SK-N-MC (cell line): ENCODE results near the gene ARL5C.
A peak's percentile ranks its signal among the peaks of the same experiment; 100 is the strongest.

Source experiments
- DNase-seq: peaks from one replicate; pipeline ENCODE4 v3.0.0-alpha.2; 2011; ENCODE audit warnings: low read depth, low spot score
- H3K27ac ChIP-seq: fragments of 200-600 bp; sonication (generic); 2 replicates; pipeline ENCODE4 v1.5.1; 2016; ENCODE audit warnings: mixed run types
- H3K36me3 ChIP-seq: fragments of 200-600 bp; sonication (generic); 2 replicates; pipeline ENCODE4 v1.6.1; 2017; ENCODE audit warnings: antibody characterized with exemption, low read length, mixed read lengths; ENCODE audit not compliant: insufficient read depth
- H3K4me3 ChIP-seq: fragments of 200-600 bp; sonication (generic); 2 replicates; pipeline ENCODE4 v1.5.1; 2016
- H3K9ac ChIP-seq: fragments of 200-600 bp; sonication (generic); 2 replicates; pipeline ENCODE4 v1.8.0; 2017; ENCODE audit warnings: mixed run types, mixed read lengths; ENCODE audit not compliant: insufficient read length
- H3K9me3 ChIP-seq: fragments of 200-600 bp; sonication (generic); 2 replicates; pipeline ENCODE4 v1.6.1; 2017; ENCODE audit warnings: low read depth, mild to moderate bottlenecking, antibody characterized with exemption, low read length, moderate library complexity, mixed read lengths
- EZH2 ChIP-seq: fragments of 200-600 bp; sonication (generic); IDR thresholded peaks from one replicate; pipeline ENCODE4 v1.6.1; 2017; ENCODE audit warnings: antibody characterized with exemption
- FOXP2 ChIP-seq: optimal IDR thresholded peaks from 2 replicates; pipeline ENCODE3; 2011; ENCODE audit warnings: mild to moderate bottlenecking, moderate library complexity; ENCODE audit not compliant: insufficient read depth; ENCODE audit errors: extremely low read length, control extremely low read depth
- POLR2AphosphoS5 ChIP-seq: IDR thresholded peaks from 2 replicates; pipeline ENCODE4 v1.6.1; 2012; ENCODE audit warnings: mild to moderate bottlenecking, low read depth, low read length, borderline replicate concordance

The ARL5C gene

DNA sequence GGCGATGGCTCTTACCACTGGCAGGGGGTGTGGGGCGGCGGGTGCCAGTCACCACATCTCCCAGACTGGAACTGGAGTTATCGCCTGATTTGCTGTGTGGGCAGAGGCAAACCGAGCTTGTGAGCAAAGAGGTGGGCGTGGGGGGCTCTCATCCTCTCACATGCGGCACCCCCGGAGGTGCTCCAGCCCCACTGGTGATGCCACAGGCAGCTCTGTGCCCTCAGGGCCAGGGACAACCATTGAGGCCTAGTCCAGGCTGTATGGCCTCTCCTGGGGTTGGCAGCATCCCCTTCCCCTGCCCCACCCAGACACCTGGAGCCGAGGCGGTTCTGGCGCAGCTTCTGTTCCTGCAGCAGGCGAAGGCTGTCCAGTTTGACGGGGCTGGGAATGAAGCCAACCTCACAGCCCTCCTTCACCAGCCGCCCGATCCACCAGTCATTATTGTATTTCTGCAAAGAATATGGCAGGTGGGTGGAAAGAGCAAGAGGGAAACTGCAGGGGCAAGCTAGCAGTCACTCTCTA is 20.6 kb upstream of the ARL5C start:
- no peak for DNase-seq
- H3K27ac ChIP-seq: no peak overlapping the region
- peaks cover 4% of the 10 kb centered on the region; the same call in 1 of the 2 replicates for H3K36me3 ChIP-seq
- TF ChIP-seq POLR2AphosphoS5: no peak
- TF ChIP-seq FOXP2: no peak
- no peak for TF ChIP-seq EZH2
- no peaks in the 10 kb centered on the region for H3K9me3 ChIP-seq
- no peak overlapping the region for H3K4me3 ChIP-seq
- no peak overlapping the region for H3K9ac ChIP-seq

DNA sequence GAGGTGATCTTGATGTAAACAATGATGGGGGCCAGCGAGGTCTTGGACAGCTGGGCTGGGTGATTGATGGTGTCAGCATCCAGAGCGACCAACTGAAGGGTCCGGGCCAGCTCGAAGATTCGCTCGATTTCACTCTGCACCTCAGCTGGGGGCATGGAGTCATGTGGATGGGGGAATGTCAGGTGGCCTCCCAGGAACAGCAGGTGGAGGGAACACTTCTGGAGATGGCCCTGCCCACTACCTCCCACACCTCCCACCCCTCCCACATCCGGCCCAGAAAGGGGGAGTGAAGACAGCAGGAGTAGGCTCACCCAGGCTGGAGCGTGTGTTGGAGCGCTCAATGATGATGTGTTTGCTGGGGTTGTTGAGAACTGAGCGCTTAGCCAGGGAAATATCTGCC is 17.8 kb upstream of the ARL5C start:
- TF ChIP-seq POLR2AphosphoS5: no peak
- TF ChIP-seq EZH2: no peak
- TF ChIP-seq FOXP2: no peak
- no peak for DNase-seq
- no peaks in the 10 kb centered on the region for H3K9me3 ChIP-seq
- H3K27ac ChIP-seq: no peak overlapping the region
- no peak overlapping the region for H3K4me3 ChIP-seq
- H3K36me3 ChIP-seq: peaks cover 8% of the 10 kb centered on the region; the same call in 1 of the 2 replicates
- H3K9ac ChIP-seq: no peak overlapping the region

DNA sequence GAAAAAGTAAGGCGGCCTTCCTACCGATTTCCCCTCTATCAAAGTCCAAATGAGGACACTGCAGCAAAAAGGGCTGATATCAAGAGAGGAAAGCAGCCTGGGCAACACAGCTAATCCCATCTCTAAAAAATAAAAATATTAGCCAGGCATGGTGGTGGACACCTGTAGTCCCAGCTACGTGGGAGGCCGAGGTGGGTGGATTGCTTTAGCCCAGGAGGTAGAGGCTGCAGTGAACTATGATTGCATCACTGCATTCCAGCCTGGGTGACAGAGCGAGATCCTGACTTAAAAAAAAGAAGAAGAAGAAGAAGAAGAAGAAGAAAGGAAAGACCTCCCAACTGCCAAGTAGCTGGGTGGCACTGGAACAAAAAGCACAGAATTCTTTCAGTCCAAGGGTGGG is 17.1 kb upstream of the ARL5C start:
- DNase-seq: no peak
- TF ChIP-seq FOXP2 (no peak), POLR2AphosphoS5 (no peak), EZH2 (no peak)
- H3K36me3 ChIP-seq: peaks cover 8% of the 10 kb centered on the region; the same call in 1 of the 2 replicates

DNA sequence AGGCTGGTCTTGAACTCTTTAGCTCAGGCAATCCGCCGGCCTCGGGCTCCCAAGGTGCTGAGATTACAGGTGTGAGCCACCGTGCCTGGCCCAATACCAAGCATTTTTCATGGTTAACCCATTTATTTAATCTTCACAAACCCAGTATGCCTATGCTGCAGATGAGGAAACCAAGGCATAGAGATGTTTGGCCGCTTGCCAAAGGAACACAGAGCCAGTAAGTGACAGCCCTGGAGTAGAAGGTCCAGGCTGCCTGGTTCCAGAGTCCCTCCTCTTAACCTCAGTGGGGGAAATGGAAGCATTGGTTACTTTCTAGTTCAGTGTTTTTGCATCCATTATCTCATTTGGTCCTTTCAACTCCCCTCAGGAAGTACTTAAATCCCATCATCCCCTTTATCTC is 15.3 kb upstream of the ARL5C start:
- no peak overlapping the region for H3K4me3 ChIP-seq
- H3K9me3 ChIP-seq: no peaks in the 10 kb centered on the region
- no peak overlapping the region for H3K9ac ChIP-seq
- no peak overlapping the region for H3K27ac ChIP-seq
- no peak for TF ChIP-seq POLR2AphosphoS5
- no peak for TF ChIP-seq FOXP2
- TF ChIP-seq EZH2: no peak
- no peak for DNase-seq
- peaks cover 13% of the 10 kb centered on the region; the same call in 1 of the 2 replicates for H3K36me3 ChIP-seq

More for the DNA sequence above, 17.1 kb upstream of the ARL5C start:
- Histone ChIP-seq H3K27ac (no peak overlapping the region), H3K9ac (no peak overlapping the region), H3K9me3 (no peaks in the 10 kb centered on the region), H3K4me3 (no peak overlapping the region)

GRCh38 chr17:39178536-39178935 is 12.6 kb upstream of the ARL5C start:
- no peak overlapping the region for H3K4me3 ChIP-seq
- peaks cover 13% of the 10 kb centered on the region; the same call in 1 of the 2 replicates for H3K36me3 ChIP-seq
- no peak for DNase-seq
- H3K9me3 ChIP-seq: no peaks in the 10 kb centered on the region
- TF ChIP-seq POLR2AphosphoS5 (no peak), EZH2 (no peak), FOXP2 (no peak)
- no peak overlapping the region for H3K9ac ChIP-seq
- no peak overlapping the region for H3K27ac ChIP-seq

GRCh38 chr17:39177256-39177655 is 11.3 kb upstream of the ARL5C start:
- H3K4me3 ChIP-seq: no peak overlapping the region
- H3K36me3 ChIP-seq: peaks cover 9% of the 10 kb centered on the region; the same call in 1 of the 2 replicates
- TF ChIP-seq FOXP2: no peak
- no peak for TF ChIP-seq POLR2AphosphoS5
- TF ChIP-seq EZH2: no peak
- H3K9me3 ChIP-seq: no peaks in the 10 kb centered on the region
- no peak overlapping the region for H3K27ac ChIP-seq
- DNase-seq: no peak
- no peak overlapping the region for H3K9ac ChIP-seq

GRCh38 chr17:39175695-39176093 is 9.7 kb upstream of the ARL5C start:
- Histone ChIP-seq H3K27ac (no peak overlapping the region), H3K9ac (no peak overlapping the region), H3K4me3 (no peak overlapping the region), H3K36me3 (peaks cover 5% of the 10 kb centered on the region; the same call in 1 of the 2 replicates), H3K9me3 (no peaks in the 10 kb centered on the region)
- DNase-seq: no peak
- TF ChIP-seq FOXP2 (no peak), POLR2AphosphoS5 (no peak), EZH2 (no peak)

GRCh38 chr17:39174920-39175694 is 9.1 kb upstream of the ARL5C start:
- DNase-seq: peak; percentile 48
- Histone ChIP-seq H3K4me3 (no peak overlapping the region), H3K9me3 (no peaks in the 10 kb centered on the region), H3K27ac (no peak overlapping the region), H3K9ac (no peak overlapping the region), H3K36me3 (peaks cover 5% of the 10 kb centered on the region; the same call in 1 of the 2 replicates)
- TF ChIP-seq EZH2 (no peak), FOXP2 (no peak)

DNA sequence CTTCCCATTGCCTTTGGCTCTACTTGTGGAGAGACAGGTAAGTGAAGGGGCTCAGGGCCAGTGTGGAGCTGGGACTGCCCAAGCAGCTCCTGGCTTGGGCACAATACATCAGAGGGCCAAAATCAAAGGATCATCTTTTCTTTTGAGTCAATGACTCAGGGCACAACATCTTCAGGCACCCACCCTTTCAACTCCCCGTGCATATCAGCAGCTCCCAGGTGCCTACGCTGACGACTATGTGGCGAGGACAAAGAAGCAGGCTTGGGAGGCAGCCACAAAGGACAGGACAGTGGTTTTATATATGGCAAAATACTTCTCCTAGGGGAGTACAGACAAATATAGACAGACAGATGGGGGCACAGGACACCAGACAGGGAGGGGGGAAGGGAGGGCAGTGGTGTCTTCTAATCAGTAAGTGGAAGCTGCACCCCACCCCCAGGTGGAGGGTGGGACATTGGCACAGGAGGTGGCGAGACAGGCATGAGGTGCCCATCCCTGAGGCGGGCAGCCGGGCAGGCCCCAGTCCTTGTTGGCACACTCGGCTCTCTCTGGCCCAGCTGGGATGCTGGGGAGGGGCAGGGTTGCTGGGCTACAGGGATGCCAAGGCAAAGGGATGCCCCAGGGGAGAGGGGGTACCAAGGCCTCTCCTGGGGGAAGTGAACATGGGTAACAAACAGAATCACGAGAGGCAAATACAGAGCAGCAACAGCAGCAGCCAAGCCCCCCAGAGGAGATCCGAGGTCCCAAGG is 7.7 kb upstream of the ARL5C start:
- TF ChIP-seq FOXP2 (no peak), EZH2 (no peak), POLR2AphosphoS5 (no peak; the same call in 1 of the 2 replicates)
- Histone ChIP-seq H3K4me3 (no peak overlapping the region), H3K36me3 (peaks cover 5% of the 10 kb centered on the region; the same call in 1 of the 2 replicates), H3K9ac (no peak overlapping the region), H3K27ac (no peak overlapping the region), H3K9me3 (no peaks in the 10 kb centered on the region)
- DNase-seq: no peak
